GM19463 (cell line): Measurements from ENCODE around the gene SHISA9.

Experiments
- ATAC-seq: cut with Tn5 transposase; IDR thresholded peaks from one replicate; pipeline ENCODE4 v1.9.1; 2021; ENCODE audit warnings: mild to moderate bottlenecking, moderate library complexity; ENCODE audit not compliant: unreplicated experiment

SHISA9 gene

DNA sequence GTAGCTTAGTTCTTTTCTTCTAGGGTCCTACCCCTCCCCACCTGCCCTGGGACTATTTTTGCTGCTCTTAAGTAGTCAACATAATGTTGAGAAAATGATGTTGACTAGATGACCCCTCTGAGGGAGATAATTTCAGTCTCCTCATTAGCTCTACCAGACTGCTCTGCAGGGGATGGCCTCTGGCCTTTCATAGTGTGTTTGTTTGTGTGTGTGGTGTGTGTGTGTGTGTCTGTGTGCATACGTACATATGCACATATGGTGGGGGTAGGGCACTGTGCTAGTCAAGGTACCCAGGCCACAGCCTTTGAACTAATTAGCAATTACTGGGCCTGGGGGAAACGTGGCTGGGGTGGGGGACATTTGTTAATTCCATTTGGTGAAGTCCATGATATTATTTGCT lies 254.0 kb downstream of the SHISA9 start:
- no peak for ATAC-seq

GRCh38 chr16:13155780-13156179 lies 254.4 kb downstream of the SHISA9 start:
- ATAC-seq, result no peak

DNA sequence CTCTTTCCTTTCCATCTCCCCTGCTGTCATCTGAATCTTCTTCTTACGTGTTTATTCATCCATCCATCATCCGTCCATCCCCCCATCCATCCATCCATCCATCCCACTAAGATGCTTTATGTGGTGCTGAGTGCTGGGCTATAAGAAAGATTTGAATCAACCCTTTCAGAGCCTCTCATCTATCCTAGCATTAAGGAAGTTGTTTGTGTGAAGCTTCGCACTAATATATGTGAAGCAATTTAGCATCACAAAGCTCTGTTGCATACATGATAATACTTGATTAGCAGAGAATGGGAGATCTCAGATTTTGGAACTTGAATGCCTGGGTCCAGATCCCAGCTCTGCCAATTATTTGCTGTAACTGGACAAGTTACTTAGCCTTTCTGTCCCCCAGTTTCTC lies 255.7 kb downstream of the SHISA9 start:
- no peak for ATAC-seq

GRCh38 chr16:13158427-13158826 lies 257.0 kb downstream of the SHISA9 start:
- ATAC-seq, result no peak

DNA sequence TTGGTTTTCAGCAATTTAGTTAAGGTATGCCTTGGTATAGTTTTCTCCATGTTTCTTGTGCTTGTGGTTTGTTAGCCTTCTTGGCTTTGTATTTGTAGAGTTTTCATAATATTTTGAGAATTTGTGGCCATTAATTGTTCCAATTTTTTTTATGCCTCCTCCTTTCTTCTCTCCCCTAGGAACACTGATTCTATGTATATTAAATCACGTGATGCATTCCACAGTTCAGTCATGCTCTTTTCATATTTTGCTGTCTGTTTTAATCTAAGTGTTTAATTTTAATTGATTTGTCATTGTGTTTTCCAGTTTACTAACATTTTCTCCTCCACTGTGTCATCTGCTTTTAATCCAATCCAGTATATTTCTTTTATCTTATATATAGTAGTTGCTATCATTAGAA lies 263.6 kb downstream of the SHISA9 start:
- no peak for ATAC-seq

- ATAC-seq, result no peak
Observed at GRCh38 chr16:13168091-13168572, 266.7 kb downstream of the SHISA9 start.

GRCh38 chr16:13171313-13171712 lies 269.9 kb downstream of the SHISA9 start:
- no peak for ATAC-seq

- ATAC-seq, result no peak
Observed at GRCh38 chr16:13176711-13177110, 275.3 kb downstream of the SHISA9 start.

GRCh38 chr16:13178318-13178717 lies 276.9 kb downstream of the SHISA9 start:
- ATAC-seq, result no peak

DNA sequence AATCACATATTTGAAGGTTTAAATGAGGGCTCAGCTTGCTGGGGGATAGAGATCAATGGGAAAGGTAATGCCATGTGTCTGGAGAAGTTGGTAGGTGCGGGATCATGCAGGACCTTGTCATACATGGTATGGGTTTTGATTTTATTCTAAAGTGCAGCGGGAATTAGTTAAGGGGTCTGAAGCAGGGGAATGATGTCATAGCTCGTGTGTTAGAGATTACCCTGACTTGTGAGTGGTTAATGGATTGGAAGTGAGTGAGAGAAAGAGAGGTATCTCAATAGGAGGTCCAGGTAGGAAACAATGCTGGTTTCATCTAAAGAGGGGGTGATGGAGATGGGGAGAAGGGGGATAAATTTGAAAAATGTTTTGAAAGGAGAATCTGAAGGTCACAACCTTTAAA lies 280.0 kb downstream of the SHISA9 start:
- ATAC-seq, result no peak

DNA sequence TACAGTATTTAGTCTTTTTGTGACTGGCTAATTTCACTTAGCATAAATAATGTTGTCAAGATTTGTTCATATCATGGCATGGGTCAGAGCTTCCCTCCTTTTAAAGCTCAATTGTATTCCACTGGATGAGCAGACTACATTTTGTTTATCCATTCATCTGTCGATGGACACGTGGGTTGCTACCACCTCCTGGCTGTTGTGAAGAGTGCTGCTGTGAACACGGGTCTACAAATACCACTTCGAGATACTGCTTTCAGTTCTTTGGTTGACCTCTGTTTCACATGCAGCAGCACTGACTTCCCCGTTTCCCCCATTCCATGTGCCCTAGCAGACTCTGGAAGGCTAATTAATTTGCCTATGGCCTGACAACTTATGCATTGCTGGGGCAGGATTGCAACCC lies 285.4 kb downstream of the SHISA9 start:
- ATAC-seq, result no peak

DNA sequence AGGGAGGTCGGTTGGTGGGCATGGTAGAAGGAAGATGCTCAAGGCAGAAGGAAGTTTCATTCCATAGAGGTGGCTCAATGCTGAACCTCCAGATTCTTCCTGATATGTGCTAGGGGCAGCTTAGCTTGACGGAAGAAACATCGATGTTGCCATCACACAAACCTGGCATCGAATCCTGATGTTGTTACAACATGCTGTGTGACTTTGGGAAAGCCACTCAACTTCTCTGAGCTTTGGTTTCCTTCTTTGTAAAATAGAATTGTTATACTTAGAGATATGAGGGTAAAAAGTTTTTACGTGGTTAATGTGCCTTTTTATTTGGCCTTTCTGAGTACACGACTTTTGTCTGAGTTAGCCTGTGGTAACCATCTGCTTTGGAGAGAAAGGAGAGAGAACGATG lies 287.9 kb downstream of the SHISA9 start:
- no peak for ATAC-seq

DNA sequence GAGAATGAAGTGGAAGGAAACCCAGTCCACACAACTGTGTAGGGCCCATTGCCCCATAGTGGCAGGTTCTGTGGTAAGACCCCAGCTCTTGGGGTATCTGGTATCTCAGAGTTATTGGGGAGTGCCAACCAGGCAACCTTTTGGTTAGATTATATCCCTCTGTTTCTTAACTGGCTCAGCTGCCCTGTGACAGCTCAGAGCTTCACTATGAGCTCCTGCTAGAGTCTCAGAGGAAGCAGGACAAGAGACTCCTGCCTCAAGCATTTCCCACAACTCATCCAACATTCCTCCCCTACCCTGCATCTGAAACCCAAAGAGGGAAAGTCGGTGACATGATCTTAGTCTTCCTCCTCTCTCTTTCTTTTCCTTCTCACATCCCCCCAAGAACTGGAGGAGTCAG lies 292.3 kb downstream of the SHISA9 start:
- ATAC-seq, result no peak

GRCh38 chr16:13194766-13195165 lies 293.4 kb downstream of the SHISA9 start:
- ATAC-seq, result no peak

DNA sequence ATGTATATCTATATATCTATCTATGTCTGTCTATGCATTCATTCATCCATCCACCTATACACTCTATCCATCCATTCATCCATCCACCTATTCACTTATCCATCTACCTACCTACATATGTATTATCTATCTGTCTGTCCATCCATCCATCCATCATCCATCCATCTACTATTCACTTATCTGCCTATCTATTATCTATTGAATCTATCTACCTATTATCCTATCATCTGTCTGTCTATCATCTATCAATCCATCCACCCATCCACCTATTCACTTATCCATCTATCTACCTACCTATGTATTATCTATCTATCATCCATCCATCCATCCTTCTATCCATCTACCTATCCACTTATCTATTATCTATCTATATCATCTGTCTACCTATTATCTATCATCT lies 302.3 kb downstream of the SHISA9 start:
- ATAC-seq, result no peak

- ATAC-seq, result no peak
Observed at GRCh38 chr16:13205352-13205751, 304.0 kb downstream of the SHISA9 start.

DNA sequence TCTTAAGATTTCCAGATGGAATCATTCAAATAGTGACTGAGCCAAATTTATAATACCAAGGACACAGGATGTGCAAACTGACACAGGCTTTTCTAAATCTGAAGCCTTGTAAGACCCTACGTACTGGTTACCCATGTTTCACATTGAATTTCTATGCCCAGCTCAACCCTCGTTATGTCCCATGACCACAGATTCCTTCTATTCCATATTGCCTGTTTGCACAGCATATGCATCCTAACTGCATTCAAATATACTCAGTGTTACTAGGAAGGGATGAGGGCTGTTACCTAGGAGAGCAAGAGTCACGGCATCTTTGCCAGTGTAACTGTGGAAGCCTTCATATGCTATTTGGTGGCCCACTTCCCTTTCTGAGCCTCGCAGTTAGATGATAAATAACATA lies 305.2 kb downstream of the SHISA9 start:
- ATAC-seq, result no peak

DNA sequence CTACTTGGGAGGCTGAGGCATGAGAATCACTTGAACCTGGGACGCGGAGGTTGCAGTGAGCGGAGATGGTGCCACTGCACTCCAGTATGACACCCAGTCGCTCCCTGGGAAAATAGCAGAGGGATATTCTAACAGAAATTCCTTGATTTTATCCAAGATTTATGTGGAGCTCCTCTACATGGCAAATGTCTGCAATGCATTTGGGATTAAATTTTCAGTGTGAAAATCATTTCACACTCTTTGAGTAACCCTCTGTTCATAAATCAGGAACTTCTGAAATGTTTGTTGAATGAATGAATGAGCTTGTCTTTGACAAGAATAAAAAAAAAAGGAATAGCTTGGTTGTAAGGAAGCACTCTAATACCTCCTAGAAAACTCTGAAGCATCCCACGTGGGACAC lies 305.8 kb downstream of the SHISA9 start:
- ATAC-seq, result no peak

DNA sequence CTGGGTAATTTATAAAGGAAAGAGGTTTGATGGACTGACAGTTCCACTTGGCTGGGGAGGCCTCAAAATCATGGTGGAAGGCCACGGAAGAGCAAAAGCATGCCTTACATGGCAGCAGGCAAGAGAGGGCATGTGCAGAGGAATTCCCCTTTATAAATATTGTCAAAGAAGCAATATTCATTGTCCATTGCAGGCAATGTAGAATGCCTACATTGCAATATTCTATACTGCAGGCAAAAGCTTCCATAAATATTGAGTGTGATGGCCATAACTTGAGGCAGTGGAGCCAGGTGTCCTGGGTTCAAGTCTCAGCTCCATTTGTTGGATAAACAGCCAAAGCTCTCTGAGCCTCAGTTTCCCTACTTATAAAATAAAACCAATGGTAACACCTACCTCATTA lies 322.3 kb downstream of the SHISA9 start:
- ATAC-seq, result no peak

DNA sequence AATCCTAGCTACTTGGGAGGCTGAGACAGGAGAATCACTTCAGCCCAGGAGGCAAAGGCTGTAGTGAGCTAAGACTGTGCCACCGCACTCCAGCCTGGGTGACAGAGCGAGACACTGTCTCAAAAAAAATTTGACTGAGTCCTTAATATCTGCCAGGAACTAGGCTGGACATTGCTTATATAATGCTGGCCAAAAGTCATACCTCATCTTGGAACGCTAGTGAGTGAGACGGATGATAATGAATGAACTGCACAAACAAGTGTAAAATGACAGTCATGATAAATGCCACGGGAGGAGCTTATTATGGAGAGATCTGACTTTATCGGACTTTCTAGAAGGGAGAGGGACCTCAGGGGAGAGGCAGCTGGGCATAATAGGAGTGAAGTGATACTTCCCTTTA lies 327.6 kb downstream of the SHISA9 start:
- ATAC-seq, result no peak

GRCh38 chr16:13231365-13231764 lies 330.0 kb downstream of the SHISA9 start:
- no peak for ATAC-seq

GRCh38 chr16:13234999-13235398 lies 333.6 kb downstream of the SHISA9 start:
- no peak for ATAC-seq

DNA sequence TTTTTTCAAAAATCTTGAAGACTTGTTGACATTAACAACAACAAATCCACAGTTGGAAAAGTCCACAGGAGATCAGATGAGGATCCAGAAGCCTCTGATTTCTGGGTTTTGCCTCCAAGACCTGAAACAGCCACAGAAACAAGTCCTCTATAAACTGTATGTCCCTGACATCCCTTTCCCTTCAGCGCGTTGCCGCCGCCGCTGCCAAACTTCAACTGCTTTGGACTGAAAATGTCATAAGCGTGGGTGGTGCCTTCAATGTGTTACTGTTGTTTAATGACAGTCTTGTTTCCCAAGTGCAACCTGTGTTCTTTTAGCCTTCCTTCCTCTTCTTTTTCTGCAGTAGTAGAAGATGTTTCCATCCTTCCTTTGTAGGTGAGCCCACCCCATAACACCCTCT lies 334.9 kb downstream of the SHISA9 start:
- no peak for ATAC-seq

DNA sequence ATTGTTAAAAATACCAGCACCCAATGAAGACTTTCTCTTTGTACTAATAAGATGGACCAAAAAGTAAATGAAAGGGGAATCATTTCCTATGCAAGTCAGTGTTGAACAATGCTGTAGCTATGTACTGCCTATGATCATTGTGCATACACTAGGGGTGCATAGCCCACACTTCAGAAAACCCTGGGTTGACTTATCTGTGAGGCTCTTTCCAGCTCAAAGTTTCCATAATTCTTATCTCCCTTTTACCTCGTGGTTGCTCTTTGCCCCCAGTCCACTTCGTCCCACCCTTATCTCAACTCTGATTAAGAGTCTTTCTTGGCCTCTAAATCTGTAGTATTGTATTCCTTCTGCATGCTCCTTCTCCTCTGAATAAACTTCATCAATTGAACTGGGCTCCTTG lies 336.8 kb downstream of the SHISA9 start:
- no peak for ATAC-seq
